NCI-H524 (cell line): ENCODE data around the gene FGF5.
A peak's percentile ranks its signal among the peaks of the same experiment; 100 is the strongest.

Experiments
- DNase-seq, 2 experiments: peaks; one replicate each; lab custom pipeline; 2025; lab: John Stamatoyannopoulos, UW

The FGF5 gene

GRCh38 chr4:80336582-80336981, 70.1 kb downstream of the FGF5 start:
- peak in 1 of 2 experiments; percentile 44 for DNase-seq

- DNase-seq, result no peak
Measured at GRCh38 chr4:80340036-80340435, 73.6 kb downstream of the FGF5 start.
